Choroid plexus epithelial cell (primary cell): ENCODE results near the gene TPPP2.
"Not testable (repeated sequence)": the region's sequence is repeated elsewhere in the genome, so short reads cannot be mapped to it uniquely, and the experiment has no call there.

Source experiments
- DNase-seq: peaks from one replicate; pipeline ENCODE4 v3.0.0-alpha.2; 2010; ENCODE audit warnings: low read depth
- H3K4me3 ChIP-seq: 2 replicates; pipeline ENCODE4 v1.5.1; 2011; ENCODE audit warnings: low read depth, mild to moderate bottlenecking, control low read depth, low read length, moderate library complexity
- CTCF ChIP-seq: conservative IDR thresholded peaks from 2 replicates; pipeline ENCODE4 v1.5.1; 2011; ENCODE audit warnings: low read depth, mild to moderate bottlenecking, control low read depth, inconsistent platforms, low read length, moderate library complexity

The TPPP2 gene

GRCh38 chr14:21029917-21030316, at the start of gene TPPP2:
TSS of gene TPPP2 (plus strand) at chr14:21030217. CDS start at chr14:21030582, 365 bp downstream.
- DNase-seq, result no peak
- no peak within 1 kb of the TSS for H3K4me3 ChIP-seq
- TF ChIP-seq CTCF, result no peak

- no peak for TF ChIP-seq CTCF
- H3K4me3 ChIP-seq, result no peak overlapping the region
- no peak for DNase-seq
Observed at GRCh38 chr14:20980906-20981305, 49.1 kb upstream of the TPPP2 start.

GRCh38 chr14:20982646-20983369, 47.2 kb upstream of the TPPP2 start:
- no peak for DNase-seq
- no peak for TF ChIP-seq CTCF
- H3K4me3 ChIP-seq, result no peak overlapping the region

- not testable (repeated sequence) for H3K4me3 ChIP-seq, DNase-seq
Observed at GRCh38 chr14:20985650-20986049, 44.4 kb upstream of the TPPP2 start.

- no peak for TF ChIP-seq CTCF
- no peak overlapping the region for H3K4me3 ChIP-seq
- DNase-seq, result peak; percentile 98
Observed at GRCh38 chr14:20986811-20987210, 43.2 kb upstream of the TPPP2 start.

- peak; percentile 52 for DNase-seq
- no peak for TF ChIP-seq CTCF
- no peak overlapping the region for H3K4me3 ChIP-seq
Observed at GRCh38 chr14:20988717-20989470, 41.1 kb upstream of the TPPP2 start.

- no peak overlapping the region for H3K4me3 ChIP-seq
- no peak for TF ChIP-seq CTCF
- DNase-seq, result no peak
Observed at GRCh38 chr14:20989471-20989786, 40.6 kb upstream of the TPPP2 start.
